ENCODE measurements around the gene ANP32E. TPM values are rescaled to one million over a fixed set of nuclear protein-coding genes. Genes with fewer than 3 reads are reported as not detected.

ANP32E gene
- total and polyA plus RNA-seq, 9 of the 15 experiments (the other 6 are each of a cell fraction or from before 2014, with no cell fraction given), result 60.4 to 197 (median 104) TPM

- TF ChIP-seq SMARCA4 (IDR thresholded peaks at IDR 0.05) (no peak), ZNF224 (CRISPR knock-in tag; IDR thresholded peaks at IDR 0.05) (no peak), ZNF121 (CRISPR knock-in tag; conservative IDR thresholded peaks at IDR 0.05) (peak; percentile 98), PTRF (tag; IDR thresholded peaks at IDR 0.05) (no peak), SOX6 (IDR thresholded peaks at IDR 0.05) (no peak), ZBTB33 (CRISPR knock-in tag; IDR thresholded peaks at IDR 0.05) (no peak), ZNF609 (CRISPR knock-in tag; IDR thresholded peaks at IDR 0.05; ENCODE audit: borderline replicate concordance) (no peak), TSC22D4 (tag; IDR thresholded peaks at IDR 0.05) (no peak), ZNF512 (tag; IDR thresholded peaks at IDR 0.05) (no peak), DNMT1 (IDR thresholded peaks at IDR 0.05) (no peak), ZNF197 (CRISPR knock-in tag; IDR thresholded peaks at IDR 0.05; ENCODE audit: low read depth) (0 out of 2 replicates have a peak, but pooled peaks have one; percentile 23), STAT6 (CRISPR knock-in tag; IDR thresholded peaks at IDR 0.05) (no peak), OTX1 (CRISPR knock-in tag; IDR thresholded peaks at IDR 0.05) (no peak), GTF2A2 (tag; IDR thresholded peaks at IDR 0.05) (no peak), NFE2 (IDR thresholded peaks at IDR 0.05; ENCODE audit: low read depth) (peak; percentile 76), SPI1 (IDR thresholded peaks at IDR 0.05; ENCODE audit: borderline replicate concordance, low read depth, low read length) (no peak), HCFC1 (IDR thresholded peaks at IDR 0.05; ENCODE audit: low read depth, low read length) (no peak), EP300 (IDR thresholded peaks at IDR 0.05; ENCODE audit: low read length) (peak; percentile 67)
These were observed 48.9 kb downstream of the ANP32E start (continued) for GRCh38 chr1:150186789-150187559.

Data from K562 (cell line).